ENCODE data around the gene SMIM10L2A. TPM values are rescaled to one million over a fixed set of nuclear protein-coding genes. Genes with fewer than 3 reads are reported as not detected.
"Not testable (repeated sequence)": the region's sequence is repeated elsewhere in the genome, so short reads cannot be mapped to it uniquely, and the experiment has no call there.

Gene SMIM10L2A
- total RNA-seq, 4 donors from 2014 or later = 0.35 to 2.7 (median 1.6) TPM

GRCh38 chrX:135421537-135421931, 210 bp upstream of the SMIM10L2A start:
- intact Hi-C loops (cut with DNase I) = no loop called here
- H3K4me1 ChIP-seq = peaks cover 0 to 17% (median 0%) of the 10 kb centered on the region in 3 donors
- no peak for TF ChIP-seq CTCF (IDR thresholded peaks at IDR 0.05)
- TF ChIP-seq POLR2A (IDR thresholded peaks at IDR 0.05) = no peak
- no peaks in the 10 kb centered on the region for H3K36me3 ChIP-seq
- no peaks in the 10 kb centered on the region for H3K9me3 ChIP-seq
- DNase-seq = no peak
- H3K27me3 ChIP-seq = no peaks in the 10 kb centered on the region
- 6 to 56% methylated on average over 4 to 6 of the region's 29 CpGs for WGBS, 2 donors
- H3K27ac ChIP-seq = peak overlapping the region in 2 of 4 donors; percentile 25 to 39
- peak overlapping the region; percentile 43 to 73 (median 52) for H3K4me3 ChIP-seq

GRCh38 chrX:135422810-135423168, 1.0 kb downstream of the SMIM10L2A start:
- Histone ChIP-seq H3K4me3 (peak overlapping the region; percentile 43 to 73 (median 52)), H3K4me1 (peaks cover 0 to 17% (median 0%) of the 10 kb centered on the region in 3 donors)
- 20% methylated on average over 1 of the region's 10 CpGs; no CpG with 5 or more reads in 1 of the 2 donors for WGBS, 2 donors
- intact Hi-C loops (cut with DNase I); DNase-seq; H3K27ac ChIP-seq; H3K9me3 ChIP-seq; H3K36me3 ChIP-seq; H3K27me3 ChIP-seq: not testable (repeated sequence)

- H3K36me3 ChIP-seq; H3K9me3 ChIP-seq; H3K27me3 ChIP-seq; intact Hi-C loops (cut with DNase I); H3K27ac ChIP-seq; DNase-seq: not testable (repeated sequence)
- Histone ChIP-seq H3K4me1 (peaks cover 0 to 17% (median 0%) of the 10 kb centered on the region in 3 donors), H3K4me3 (peak overlapping the region in 2 of 4 donors; percentile 59 to 73)
- 58% methylated on average over 4 of the region's 9 CpGs; no CpG with 5 or more reads in 1 of the 2 donors for WGBS, 2 donors
Measured at GRCh38 chrX:135423173-135423864, 1.6 kb downstream of the SMIM10L2A start.

GRCh38 chrX:135424469-135424868, 2.7 kb downstream of the SMIM10L2A start:
- intact Hi-C loops (cut with DNase I) = no loop called here
- Histone ChIP-seq H3K4me1 (peaks cover 0 to 17% (median 0%) of the 10 kb centered on the region in 3 donors), H3K4me3 (no peak overlapping the region), H3K36me3 (no peaks in the 10 kb centered on the region), H3K27ac (no peak overlapping the region), H3K27me3 (no peaks in the 10 kb centered on the region), H3K9me3 (no peaks in the 10 kb centered on the region)
- WGBS, 2 donors = 79 to 100% methylated on average over 1 to 4 of the region's 9 CpGs
- TF ChIP-seq POLR2A (IDR thresholded peaks at IDR 0.05) (no peak), CTCF (IDR thresholded peaks at IDR 0.05) (no peak)
- no peak for DNase-seq

- H3K9me3 ChIP-seq = no peaks in the 10 kb centered on the region
- H3K36me3 ChIP-seq = no peaks in the 10 kb centered on the region
- intact Hi-C loops (cut with DNase I) = no loop called here
- H3K27ac ChIP-seq = no peak overlapping the region
- no peaks in the 10 kb centered on the region for H3K27me3 ChIP-seq
- TF ChIP-seq POLR2A (IDR thresholded peaks at IDR 0.05) = no peak
- TF ChIP-seq CTCF (IDR thresholded peaks at IDR 0.05) = no peak
- H3K4me1 ChIP-seq = peaks cover 0 to 17% (median 0%) of the 10 kb centered on the region in 3 donors
- WGBS, 2 donors = 58% methylated on average over 8 of the region's 16 CpGs; no CpG with 5 or more reads in 1 of the 2 donors
- DNase-seq = no peak
- H3K4me3 ChIP-seq = no peak overlapping the region
Measured at GRCh38 chrX:135425026-135425965, 3.6 kb downstream of the SMIM10L2A start.

- Histone ChIP-seq H3K27ac (no peak overlapping the region), H3K9me3 (no peaks in the 10 kb centered on the region), H3K36me3 (no peaks in the 10 kb centered on the region), H3K4me1 (no peaks in the 10 kb centered on the region), H3K4me3 (no peak overlapping the region), H3K27me3 (no peaks in the 10 kb centered on the region)
- DNase-seq = no peak
- intact Hi-C loops (cut with DNase I) = no loop called here
- WGBS, 2 donors = 58 to 71% methylated on average over 1 of the region's 1 CpG
- TF ChIP-seq POLR2A (IDR thresholded peaks at IDR 0.05) (no peak), CTCF (IDR thresholded peaks at IDR 0.05) (no peak)
Measured at GRCh38 chrX:135429429-135429828, 7.7 kb downstream of the SMIM10L2A start.
